NK-92 (cell line): ENCODE results near the gene ZNF33B.
"Not testable (repeated sequence)": the region's sequence is repeated elsewhere in the genome, so short reads cannot be mapped to it uniquely, and the experiment has no call there.

ENCODE experiments used
- DNase-seq: peaks from one replicate; lab custom pipeline; 2025; ENCODE audit not compliant: unreplicated experiment; lab: John Stamatoyannopoulos, UW

ZNF33B gene

DNA sequence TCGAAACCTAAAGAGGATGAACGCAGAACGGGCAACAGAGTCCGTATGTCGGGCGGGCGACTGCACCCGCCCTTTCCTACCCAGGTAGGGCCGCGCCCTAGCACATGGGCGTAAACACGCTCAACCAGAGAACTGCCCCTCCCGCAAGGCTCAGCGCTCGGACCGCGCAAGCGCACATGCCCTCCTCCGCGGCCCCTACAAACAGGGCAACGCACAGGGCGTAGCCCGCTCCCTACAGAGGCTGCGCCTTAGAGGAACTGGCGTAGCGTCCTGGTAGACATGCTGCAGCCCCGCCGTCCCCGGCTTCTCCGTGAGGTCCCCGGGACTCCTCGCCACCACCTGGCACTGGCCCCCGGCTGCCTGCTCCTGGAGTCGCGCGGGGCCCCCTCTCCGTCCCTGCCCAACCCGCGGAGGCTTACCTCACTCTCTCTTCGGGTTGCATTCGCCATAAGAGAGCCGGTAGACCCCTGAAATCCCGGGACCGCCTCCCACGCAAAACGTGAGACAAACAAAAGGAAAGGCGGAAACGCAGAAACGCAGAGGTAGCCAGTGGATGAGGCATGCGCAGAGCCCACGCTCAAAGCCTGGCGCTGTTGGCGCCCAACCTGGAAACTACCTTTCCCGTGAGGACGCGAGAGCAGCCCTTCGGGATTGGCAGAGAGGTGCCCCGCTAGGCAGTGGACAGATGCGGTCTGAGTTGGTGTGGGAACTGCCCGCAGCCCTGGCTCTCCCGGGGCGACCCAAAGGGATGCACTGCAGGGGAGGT lies at the start of gene ZNF33B:
Gene ZNF33B (minus strand): TSS at position 516 of the 766 bp plus-strand sequence. CDS start 1,642 bp downstream, outside the sequence.
- peak; percentile 40 for DNase-seq

DNA sequence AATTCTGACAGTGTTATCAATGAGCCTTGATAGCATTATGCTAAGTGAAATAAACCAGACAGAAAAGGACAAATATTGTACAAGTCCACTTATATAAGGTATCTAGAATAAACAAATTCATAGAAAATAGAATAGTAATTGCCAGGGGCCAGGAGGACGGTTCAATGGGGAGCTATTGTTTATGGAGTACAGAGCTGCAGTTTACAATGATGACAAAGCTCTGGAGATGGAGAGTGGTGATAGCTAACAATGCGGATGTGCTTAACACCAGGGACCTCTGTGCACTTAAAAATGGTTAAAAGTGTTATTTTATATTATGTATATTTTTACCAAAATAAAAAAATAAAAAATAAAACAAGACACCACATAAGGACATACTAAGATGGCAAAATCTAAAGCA lies 46.1 kb upstream of the ZNF33B start:
- no peak for DNase-seq

DNA sequence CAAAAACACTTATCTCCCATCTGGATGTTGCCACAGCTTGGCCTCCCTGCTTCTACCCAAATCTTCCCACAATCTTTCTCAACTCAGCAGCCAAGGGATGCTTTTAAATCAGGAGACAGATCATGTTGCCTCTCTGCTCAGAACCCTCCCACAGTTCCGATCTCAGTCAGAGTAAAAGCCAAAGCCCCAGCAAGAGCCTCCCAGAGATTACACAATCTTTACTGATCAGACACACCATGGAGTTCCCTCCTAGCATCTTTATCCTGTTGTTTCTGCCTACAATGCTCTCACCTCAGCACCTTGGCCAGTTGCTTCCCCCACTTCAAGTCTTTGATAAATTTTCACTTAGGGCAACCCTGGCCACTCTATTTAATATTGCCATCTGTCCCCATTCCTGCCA lies 41.9 kb upstream of the ZNF33B start:
- DNase-seq = no peak

DNA sequence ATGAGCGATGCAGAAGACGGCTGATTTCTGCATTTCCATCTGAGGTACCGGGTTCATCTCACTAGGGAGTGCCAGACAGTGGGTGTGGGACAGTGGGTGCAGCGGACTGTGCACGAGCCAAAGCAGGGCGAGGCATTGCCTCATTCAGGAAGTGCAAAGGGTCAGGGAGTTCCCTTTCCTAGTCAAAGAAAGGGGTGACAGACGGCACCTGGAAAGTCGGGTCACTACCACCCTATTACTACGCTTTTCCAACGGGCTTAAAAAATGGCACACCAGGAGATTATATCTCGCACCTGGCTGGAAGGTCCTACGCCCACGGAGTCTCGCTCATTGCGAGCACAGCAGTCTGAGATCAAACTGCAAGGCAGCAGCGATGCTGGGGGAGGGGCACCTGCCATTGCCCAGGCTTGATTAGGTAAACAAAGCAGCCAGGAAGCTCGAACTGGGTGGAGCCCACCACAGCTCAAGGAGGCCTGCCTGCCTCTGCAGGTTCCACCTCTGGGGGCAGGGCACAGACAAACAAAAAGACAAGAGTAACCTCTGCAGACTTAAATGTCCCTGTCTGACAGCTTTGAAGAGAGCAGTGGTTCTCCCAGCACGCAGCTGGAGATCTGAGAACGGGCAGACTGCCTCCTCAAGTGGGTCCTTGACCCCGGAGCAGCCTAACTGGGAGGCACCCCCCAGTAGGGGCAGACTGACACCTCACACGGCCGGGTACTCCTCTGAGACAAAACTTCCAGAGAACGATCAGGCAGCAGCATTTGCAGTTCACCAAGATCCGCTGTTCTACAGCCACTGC lies 27.0 kb upstream of the ZNF33B start:
- not testable (repeated sequence) for DNase-seq

DNA sequence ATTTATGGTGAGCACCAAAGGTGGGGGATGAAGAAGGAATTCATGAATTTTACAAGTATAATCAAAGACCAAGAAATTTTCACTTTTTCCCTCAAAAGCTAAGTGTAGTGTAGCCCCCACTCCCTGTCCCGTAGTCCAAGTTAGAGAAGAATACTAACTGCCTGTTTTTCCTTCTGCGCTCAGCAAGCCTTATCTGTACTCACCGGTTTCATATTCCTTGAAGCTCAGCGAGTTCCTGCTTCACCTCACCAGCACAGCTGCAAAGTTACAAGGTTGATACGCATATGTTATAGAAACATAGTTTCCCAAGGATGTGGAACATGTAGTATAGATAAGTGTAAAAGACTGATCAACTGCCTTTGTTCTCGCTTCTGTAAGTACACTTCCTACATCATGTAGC lies 16.0 kb upstream of the ZNF33B start:
- DNase-seq = no peak

DNA sequence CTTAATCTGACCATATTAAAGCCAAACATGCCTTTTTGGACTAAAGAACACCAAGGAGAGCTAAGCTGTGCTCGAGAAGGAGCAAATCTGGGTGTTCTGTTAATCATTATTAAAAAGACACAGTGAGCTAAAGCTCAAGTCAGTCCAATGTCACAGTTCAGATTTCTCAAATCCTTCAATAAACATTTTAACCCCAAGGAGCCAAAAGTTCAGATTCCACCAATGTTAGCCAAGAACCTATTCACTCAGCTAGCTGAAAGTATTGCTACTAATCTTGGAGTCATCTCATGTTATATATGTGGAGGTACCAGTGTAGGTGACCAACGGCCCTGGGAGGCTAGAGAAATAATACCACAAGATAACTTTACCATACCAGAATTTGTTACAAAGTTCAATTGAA lies 14.5 kb upstream of the ZNF33B start:
- DNase-seq = no peak

DNA sequence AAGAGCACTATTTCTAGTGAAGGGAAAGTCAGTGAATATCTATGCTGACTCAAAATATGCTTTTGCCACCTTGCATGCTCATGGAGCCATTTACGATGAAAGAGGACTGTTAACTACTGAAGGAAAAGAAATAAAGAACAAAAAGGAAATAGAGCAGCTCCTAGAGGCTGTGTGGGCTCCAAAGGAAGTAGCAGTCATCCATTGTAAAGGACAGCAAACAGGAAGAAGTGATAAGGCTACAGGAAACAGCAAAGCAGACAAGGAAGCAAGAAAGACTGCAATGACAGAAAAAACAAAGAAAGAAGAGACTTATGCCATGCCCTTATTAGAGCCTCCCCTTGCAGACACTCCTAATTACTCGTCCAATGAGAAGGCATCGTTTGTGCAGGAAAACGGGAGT lies 12.0 kb upstream of the ZNF33B start:
- DNase-seq = no peak

DNA sequence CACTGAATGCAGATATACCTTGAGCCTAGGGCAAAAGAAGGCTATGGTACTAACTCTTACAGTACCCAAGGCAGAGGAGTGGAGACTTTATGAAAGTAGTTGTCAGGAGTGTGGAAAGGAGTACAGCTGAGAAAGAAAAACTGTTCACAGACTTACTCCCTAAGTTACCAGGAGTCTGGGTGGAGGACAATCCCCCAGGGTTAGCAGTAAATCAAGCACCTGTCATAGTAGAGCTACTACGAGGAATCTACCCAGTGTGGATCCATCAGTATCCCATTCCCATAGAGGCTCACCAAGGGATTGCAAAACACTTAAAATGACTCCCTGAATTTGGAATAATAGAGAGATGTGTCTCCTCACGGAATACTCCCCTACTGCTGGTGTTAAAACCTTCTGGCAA lies 10.1 kb upstream of the ZNF33B start:
- DNase-seq = no peak

DNA sequence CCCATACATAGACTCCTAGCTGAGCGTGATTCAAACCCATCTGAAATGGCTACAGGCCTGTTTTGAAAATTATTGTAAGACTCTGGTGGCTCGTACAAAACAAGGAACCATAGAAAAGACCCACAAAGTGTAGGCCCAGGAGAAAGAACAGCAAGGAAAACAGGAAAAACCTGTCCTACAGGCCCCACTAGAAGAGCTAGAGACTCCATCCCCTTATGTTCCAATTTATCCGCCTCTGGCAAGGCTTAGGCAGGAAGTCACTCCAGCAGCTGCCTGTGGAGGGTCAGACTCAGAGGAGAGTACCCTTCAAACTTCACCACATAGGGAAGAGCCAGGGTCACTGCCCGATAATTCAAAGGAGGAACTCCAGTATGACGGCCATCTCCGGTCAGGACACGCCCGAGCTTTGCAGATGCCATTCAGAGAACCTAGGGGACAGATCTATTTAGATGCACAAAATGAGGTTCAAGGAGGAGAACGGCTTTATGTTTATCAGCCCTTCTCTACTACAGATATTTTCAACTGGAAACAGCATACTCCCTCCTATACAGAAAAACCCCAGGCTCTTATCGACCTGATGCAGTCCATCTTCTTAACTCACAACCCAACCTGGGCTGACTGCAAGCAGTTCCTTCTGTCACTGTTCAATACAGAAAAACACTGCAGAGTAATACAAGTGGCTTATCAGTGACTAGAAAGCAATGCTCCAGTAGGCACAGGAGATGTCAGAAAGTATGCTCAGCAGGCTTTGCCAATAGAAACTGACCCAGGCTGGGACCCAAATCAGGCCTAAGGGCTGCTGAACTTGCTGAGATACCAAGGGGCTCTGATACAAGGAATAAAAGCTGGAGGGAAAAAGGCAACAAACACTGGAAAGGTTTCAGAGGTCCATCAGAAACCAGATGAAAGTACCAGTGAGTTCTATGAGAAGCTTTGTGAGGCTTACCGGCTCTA lies 8.6 kb upstream of the ZNF33B start:
- no peak for DNase-seq

DNA sequence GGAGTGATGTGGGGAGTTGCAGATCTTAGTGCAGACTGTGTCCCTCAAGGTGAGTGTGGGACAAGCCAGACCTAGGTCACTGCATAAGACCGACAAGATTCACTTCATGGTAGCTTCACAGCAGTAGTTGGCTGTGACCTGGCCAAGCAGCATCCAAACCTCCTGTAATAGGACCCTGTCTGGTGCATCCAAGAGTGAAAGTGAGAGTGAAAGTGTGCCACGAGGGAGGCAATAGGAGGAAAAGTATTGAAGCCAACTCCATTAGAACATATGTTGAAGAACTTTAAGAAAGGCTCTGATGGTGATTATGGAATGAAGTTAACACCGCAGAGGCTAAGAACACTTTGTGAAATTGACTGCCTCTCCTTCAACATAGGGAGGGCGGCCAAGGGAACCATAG lies 7.8 kb upstream of the ZNF33B start:
- DNase-seq = no peak

DNA sequence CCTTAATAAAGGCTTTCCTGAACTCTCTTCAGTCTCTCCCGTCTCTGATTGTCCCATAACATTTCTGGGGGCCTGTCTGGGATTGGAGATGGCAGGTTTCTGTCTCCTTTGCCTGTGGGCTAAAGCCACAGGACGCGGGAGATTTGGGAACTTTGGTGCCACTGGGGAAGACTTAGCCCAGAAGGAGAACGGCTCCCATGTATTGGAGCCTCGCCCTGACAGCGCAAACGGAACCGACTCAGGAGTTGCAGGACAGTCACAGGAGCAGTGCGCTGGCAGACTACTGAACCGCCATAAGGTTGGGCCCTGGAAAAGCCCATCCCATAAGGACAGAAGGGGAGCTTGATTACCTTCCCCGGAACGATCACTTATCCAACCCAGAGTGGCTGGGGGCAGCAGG lies 7.1 kb upstream of the ZNF33B start:
- DNase-seq = no peak

DNA sequence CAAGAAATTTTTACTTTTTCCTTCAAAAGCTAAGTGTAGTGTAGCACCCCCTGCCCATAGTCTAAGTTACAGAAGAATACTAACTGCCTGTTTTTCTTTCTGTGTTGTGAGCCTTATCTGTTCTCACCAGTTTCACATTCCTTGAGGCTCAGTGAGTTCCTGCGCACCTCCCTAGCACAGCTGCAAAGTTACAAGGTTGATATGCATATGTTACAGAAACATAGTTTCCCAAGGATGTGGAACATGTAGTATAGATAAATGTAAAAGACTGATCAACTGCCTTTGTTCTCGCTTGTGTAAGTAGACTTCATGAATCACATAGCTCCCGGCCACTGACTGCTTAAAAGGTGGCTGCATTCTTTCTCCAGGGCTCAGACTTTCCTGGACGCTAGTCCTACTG lies 6.7 kb upstream of the ZNF33B start:
- no peak for DNase-seq

DNA sequence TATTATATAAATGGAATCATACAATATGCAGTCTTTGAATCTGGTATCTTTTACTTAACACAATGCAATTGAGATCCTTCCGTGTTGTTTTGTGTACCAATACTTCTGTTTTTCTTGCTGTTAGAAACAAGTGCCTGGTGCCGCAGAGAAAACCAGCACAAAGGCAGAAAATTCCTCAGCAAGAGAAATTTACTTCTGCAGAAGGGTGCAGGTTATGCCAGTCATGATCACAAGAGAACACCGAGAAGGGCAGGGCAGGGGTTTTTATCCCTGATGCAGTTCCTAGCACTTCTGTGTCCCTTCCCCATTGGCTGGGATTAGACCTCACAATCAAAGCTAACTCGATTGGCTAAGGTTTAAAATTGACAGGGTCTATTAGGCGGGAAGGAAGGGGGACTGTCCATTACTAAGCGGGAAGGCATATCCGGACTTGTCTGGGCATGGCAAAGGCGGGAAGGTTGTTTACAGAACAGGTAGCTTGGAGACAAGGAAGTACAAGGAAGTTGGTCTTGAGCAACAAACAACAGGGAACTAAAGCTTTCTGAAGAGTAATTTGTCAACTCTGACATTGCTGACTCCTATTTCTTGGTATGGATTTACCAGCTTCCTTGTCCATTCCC lies 2.4 kb upstream of the ZNF33B start:
- DNase-seq = no peak

DNA sequence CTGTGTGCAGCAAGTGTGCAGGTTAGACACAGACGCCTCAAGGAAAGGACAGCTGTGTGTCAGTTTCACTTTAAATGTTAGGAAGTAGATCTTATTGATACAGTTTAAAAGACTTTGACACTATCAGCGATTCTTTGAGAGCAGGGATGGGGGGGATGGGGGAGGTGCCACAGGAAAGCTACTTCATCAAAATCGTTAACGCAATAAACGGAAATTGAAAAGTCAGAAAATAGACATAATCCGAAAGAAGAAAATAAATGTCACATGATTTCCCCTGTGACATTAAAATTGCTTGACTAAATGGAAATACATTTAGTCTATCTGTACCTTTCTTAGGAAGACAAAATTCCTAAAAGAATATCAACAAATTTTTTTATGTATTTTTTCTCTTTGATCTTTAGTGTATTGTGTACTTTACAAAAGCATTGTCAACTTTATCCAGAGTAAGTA lies 476 bp upstream of the ZNF33B start:
- DNase-seq = no peak

DNA sequence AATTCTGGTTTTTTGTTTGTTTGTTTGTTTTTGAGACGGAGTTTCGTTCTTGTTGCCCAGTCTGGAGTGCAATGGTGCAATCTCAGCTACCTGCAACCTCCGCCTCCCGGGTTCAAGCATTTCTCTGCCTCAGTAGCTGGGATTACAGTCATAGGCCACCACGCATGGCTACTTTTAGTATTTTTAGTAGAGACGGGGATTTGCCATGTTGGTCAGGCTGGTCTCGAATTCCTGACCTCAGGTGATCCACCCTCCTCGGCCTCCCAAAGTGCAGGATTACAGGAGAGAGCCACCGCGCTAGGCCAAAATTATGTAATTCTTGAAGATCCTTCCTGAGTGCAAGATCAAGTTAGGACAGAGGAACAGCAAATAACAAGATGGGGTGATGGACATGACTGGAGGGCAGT lies 719 bp downstream of the ZNF33B start:
- DNase-seq = no peak

DNA sequence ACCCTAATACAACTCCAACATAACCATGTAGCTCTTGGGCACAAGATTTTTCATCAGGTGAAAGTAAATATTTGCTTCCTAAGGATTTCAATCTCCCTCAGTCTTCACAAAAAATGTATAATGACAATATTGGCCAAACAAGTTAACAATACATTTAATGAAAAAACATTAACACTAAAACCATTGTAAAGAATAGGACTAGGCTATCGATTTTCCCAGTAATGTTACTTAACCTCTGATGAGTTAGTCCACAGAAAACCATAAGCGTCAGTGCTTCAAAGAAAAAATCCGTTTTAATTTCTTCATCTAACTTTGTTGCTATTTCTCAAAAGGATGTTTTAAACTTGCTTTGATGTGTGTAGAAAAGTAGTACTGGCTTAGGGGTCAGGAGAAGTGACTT lies 1.2 kb downstream of the ZNF33B start:
- DNase-seq = no peak

DNA sequence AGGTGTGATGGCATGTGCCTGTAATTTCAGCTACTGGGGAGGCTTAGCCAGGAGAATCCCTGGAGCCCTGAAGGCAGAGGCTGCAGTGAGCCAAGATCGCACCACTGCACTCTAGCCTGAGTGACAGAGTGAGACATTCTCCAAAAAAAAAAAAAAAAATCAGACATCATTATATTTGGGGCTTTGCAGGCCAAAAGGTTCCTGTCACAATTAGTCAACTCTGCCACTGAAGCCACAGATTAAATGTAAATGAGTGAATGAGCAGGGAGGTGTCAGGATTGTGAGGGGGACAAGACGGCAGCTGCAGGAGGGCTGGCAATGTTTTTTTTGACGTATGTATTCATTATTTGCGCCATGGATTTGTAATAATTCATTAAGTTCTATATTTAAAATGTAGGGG lies 3.3 kb downstream of the ZNF33B start:
- no peak for DNase-seq

DNA sequence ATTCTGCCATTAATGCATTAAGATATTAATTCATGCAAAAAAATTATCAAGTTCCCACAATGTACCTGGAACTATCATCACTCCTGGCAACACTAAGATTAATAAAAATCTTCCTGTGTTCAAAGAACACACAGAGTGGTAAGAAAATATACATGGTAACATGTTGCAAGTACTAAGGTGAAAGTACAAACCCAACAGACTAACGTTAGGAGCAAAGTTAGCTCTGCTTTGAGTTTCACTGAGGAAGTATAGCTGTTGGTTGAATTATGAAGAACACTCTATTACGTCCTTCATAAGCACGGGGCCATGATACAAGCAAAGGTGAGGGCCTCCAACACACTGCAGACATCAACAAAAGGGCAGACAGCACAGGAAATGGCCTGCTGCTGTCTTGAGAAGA lies 5.8 kb downstream of the ZNF33B start:
- DNase-seq = no peak

DNA sequence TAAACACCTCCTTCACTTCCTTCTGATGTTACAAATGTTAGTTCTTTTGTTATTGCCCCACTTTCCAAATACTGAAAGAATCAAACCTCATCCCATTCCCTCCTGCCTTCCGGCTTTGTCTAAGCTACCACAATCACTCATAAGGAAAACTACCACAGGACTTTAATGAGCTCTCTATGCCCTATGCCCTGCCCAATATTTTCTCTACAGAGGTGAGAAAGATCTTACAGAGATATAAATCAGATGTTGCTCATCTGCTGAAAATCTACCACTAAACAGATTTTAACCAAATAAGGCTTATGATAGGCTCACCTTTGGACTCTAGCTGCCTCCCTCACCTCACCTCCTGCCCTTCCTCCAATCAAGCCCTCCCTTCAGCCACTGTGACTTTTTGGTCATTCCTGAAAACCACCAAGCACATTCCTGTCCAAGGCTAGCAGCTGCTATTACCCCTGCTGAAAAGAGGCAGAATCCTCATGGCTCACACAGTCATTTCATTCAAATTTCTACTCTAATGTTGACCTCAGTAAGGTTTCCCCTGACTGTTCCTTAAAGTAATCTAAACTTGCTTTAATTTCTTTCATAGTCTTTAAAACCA lies 7.7 kb downstream of the ZNF33B start:
- no peak for DNase-seq

DNA sequence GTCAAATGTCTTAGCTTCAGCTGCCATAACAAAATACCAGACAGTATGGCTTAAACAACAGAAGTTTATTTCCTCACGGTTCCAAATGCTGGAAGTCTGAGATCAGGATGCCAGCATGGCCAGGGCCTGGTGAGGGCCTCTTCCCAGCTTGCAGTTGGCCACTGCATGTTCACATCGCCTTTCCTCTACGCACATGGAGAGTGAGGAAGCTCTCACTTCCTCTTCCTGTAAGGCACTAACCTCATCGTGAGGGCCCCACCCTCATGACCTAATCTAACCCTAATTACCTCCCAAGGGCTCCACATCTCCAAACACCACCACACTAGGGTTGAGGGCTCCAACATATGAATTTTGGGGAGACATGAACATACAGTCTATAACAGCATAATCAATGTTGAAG lies 14.4 kb downstream of the ZNF33B start:
- no peak for DNase-seq
